GM12878 (cell line): Measurements from ENCODE around the gene PLAC9. TPM values are rescaled to one million over a fixed set of nuclear protein-coding genes. Genes with fewer than 3 reads are reported as not detected.

Experiments used
- ATAC-seq: fragments of 200-7000 bp; cut with Tn5 transposase; 3 replicates; pipeline ENCODE4 v1.9.1; 2020; ENCODE audit warnings: mild to moderate bottlenecking, moderate library complexity
- BruUV-seq: library from RNA; stranded (reverse); fragments of 400-500 nt; replicated peaks from 2 replicates; lab custom pipeline; 2021; lab: Mats Ljungman, UMichigan
- CTCF ChIA-PET: fragments of 300-600 bp; sonication (Branson Sonifier 250); formaldehyde crosslinking; extraction: SDS; loops from one replicate; lab custom pipeline; 2021; ENCODE audit warnings: inconsistent platforms; lab: Yijun Ruan, JAX
- POLR2A ChIA-PET: fragments of 350-600 bp; formaldehyde crosslinking; extraction: SDS; loops from one replicate; lab custom pipeline; 2021; ENCODE audit warnings: inconsistent platforms; lab: Charles Lee
- RAD21 ChIA-PET: fragments of 300-600 bp; sonication (Branson Sonifier 250); formaldehyde crosslinking; loops from one replicate; lab custom pipeline; 2023; ENCODE audit warnings: antibody characterized with exemption; ENCODE audit not compliant: unreplicated experiment; lab: Charles Lee
- SMC1A ChIA-PET: fragments of 300-600 bp; sonication (Branson Sonifier 250); formaldehyde crosslinking; loops from one replicate; lab custom pipeline; 2023; ENCODE audit not compliant: unreplicated experiment, uncharacterized antibody; lab: Charles Lee
- DNase-seq: peaks from one replicate; pipeline ENCODE4 v3.0.0-alpha.2; 2011; ENCODE audit warnings: low read depth, low spot score
- FAIRE-seq: peaks from 3 replicates; lab custom pipeline; 2011; peaks lifted over from hg19 to GRCh38; lab: Jason Lieb, UNC
- H2AFZ ChIP-seq: 2 replicates; pipeline ENCODE4 v1.6.0; 2011; ENCODE audit warnings: low read depth, low read length, control low read depth; ENCODE audit not compliant: control insufficient read depth
- H3K27ac ChIP-seq: 2 replicates; pipeline ENCODE4 v1.5.1; 2011; ENCODE audit warnings: control low read depth; ENCODE audit not compliant: control insufficient read depth, insufficient read depth
- H3K27me3 ChIP-seq, 2 experiments: replicated peaks in 1 of 2; 2 replicates each; pipeline versions ENCODE4 v1.6.0 to v1.6.1; 2011; ENCODE audit warnings: low read length in 1 of 2; ENCODE audit not compliant: control insufficient read depth in 2 of 2, insufficient read depth in 2 of 2
- H3K36me3 ChIP-seq, 2 experiments: 2 replicates each; pipeline ENCODE4 v1.5.1; 2011; ENCODE audit warnings: low read length in 1 of 2; ENCODE audit not compliant: control insufficient read depth in 2 of 2, insufficient read depth in 2 of 2
- H3K4me1 ChIP-seq: 2 replicates; pipeline ENCODE4 v1.6.1; 2011; ENCODE audit warnings: mild to moderate bottlenecking, low read length, moderate library complexity, mixed read lengths; ENCODE audit not compliant: control insufficient read depth, insufficient read depth
- H3K4me2 ChIP-seq: 2 replicates; pipeline ENCODE4 v1.6.0; 2011; ENCODE audit warnings: control low read depth; ENCODE audit not compliant: control insufficient read depth, insufficient read depth
- H3K4me3 ChIP-seq: fragments of 200-600 bp; sonication (generic); 2 replicates; pipeline ENCODE4 v1.5.1; 2016
- H3K79me2 ChIP-seq: 2 replicates; pipeline ENCODE4 v1.6.0; 2011; ENCODE audit warnings: low read length; ENCODE audit not compliant: control insufficient read depth, insufficient read depth
- H3K9ac ChIP-seq: 2 replicates; pipeline ENCODE4 v1.8.0; 2011; ENCODE audit warnings: low read length, control low read depth, mixed read lengths; ENCODE audit not compliant: control insufficient read depth, insufficient read depth
- H3K9me3 ChIP-seq: replicated peaks from 3 replicates; pipeline ENCODE4 v1.5.1; 2011; ENCODE audit warnings: mild to moderate bottlenecking, low read length; ENCODE audit not compliant: control insufficient read depth, insufficient read depth
- H4K20me1 ChIP-seq: 2 replicates; pipeline ENCODE4 v1.6.0; 2011; ENCODE audit not compliant: control insufficient read depth, insufficient read depth
- ATF7 ChIP-seq: fragments of 450-650 bp; IDR thresholded peaks from 2 replicates; pipeline ENCODE4 v1.6.1; 2016; ENCODE audit warnings: low read depth, mild to moderate bottlenecking
- BACH1 ChIP-seq: fragments of 450-650 bp; IDR thresholded peaks from 2 replicates; pipeline ENCODE4 v1.6.1; 2017; ENCODE audit warnings: mild to moderate bottlenecking, borderline replicate concordance
- BMI1 ChIP-seq: fragments of 450-650 bp; IDR thresholded peaks from 2 replicates; pipeline ENCODE4 v1.6.1; 2016; ENCODE audit warnings: mild to moderate bottlenecking, moderate library complexity, borderline replicate concordance
- CHD4 ChIP-seq: fragments of 200-600 bp; sonication (generic); IDR thresholded peaks from 2 replicates; pipeline ENCODE4 v1.6.1; 2016; ENCODE audit warnings: mild to moderate bottlenecking
- CREB1 ChIP-seq: IDR thresholded peaks from 2 replicates; pipeline ENCODE4 v1.6.1; 2012; ENCODE audit warnings: low read depth, mild to moderate bottlenecking, inconsistent platforms
- ETV6 ChIP-seq, 2 experiments: fragments of 450-650 bp in 1 of 2; IDR thresholded peaks in 1 of 2; conservative IDR thresholded peaks in 1 of 2; 2 replicates each; pipeline ENCODE4 v1.6.1; 2014; ENCODE audit warnings: antibody characterized with exemption in 1 of 2, borderline replicate concordance in 1 of 2, low read depth in 1 of 2, mild to moderate bottlenecking in 1 of 2, moderate library complexity in 1 of 2
- FOXK2 ChIP-seq: fragments of 450-650 bp; IDR thresholded peaks from 2 replicates; pipeline ENCODE4 v1.6.1; 2017; ENCODE audit warnings: mild to moderate bottlenecking, moderate library complexity
- GABPA ChIP-seq: IDR thresholded peaks from 2 replicates; pipeline ENCODE4 v1.6.1; 2014; ENCODE audit warnings: antibody characterized with exemption, low read depth, mild to moderate bottlenecking, inconsistent platforms
- JUND ChIP-seq: IDR thresholded peaks from 2 replicates; pipeline ENCODE4 v1.6.1; 2012; ENCODE audit warnings: low read depth, mild to moderate bottlenecking, low read length, improper control_type of control experiment, moderate library complexity
- KAT2A ChIP-seq: conservative IDR thresholded peaks from 2 replicates; pipeline ENCODE4 v1.6.1; 2011; ENCODE audit warnings: low read depth, low read length; ENCODE audit not compliant: control insufficient read depth
- MYB ChIP-seq: fragments of 150-350 bp; IDR thresholded peaks from 2 replicates; pipeline ENCODE4 v1.6.1; 2014; ENCODE audit warnings: mild to moderate bottlenecking, low read depth, low read length, borderline replicate concordance
- NR2C2 ChIP-seq: IDR thresholded peaks from 2 replicates; pipeline ENCODE4 v1.6.1; 2011; ENCODE audit warnings: borderline replicate concordance, low read depth; ENCODE audit not compliant: control insufficient read depth, insufficient read length
- POLR2AphosphoS2 ChIP-seq: IDR thresholded peaks from 2 replicates; pipeline ENCODE4 v1.6.1; 2011; ENCODE audit warnings: low read depth, mild to moderate bottlenecking, low read length, improper control_type of control experiment, moderate library complexity
- RCOR1 ChIP-seq: conservative IDR thresholded peaks from 2 replicates; pipeline ENCODE4 v1.6.1; 2012; ENCODE audit warnings: low read depth, low read length, improper control_type of control experiment
- SIN3A ChIP-seq: IDR thresholded peaks from 2 replicates; pipeline ENCODE4 v1.6.1; 2012; ENCODE audit warnings: low read depth, low read length, improper control_type of control experiment
- SMAD5 ChIP-seq: IDR thresholded peaks from 2 replicates; pipeline ENCODE4 v1.6.1; 2016; ENCODE audit warnings: antibody characterized with exemption, low read depth
- SMC3 ChIP-seq: IDR thresholded peaks from 2 replicates; pipeline ENCODE4 v1.6.1; 2011; ENCODE audit warnings: low read length, improper control_type of control experiment, borderline replicate concordance
- SREBF2 ChIP-seq: IDR thresholded peaks from 2 replicates; pipeline ENCODE4 v1.6.1; 2012; ENCODE audit warnings: mild to moderate bottlenecking, low read length
- STAT3 ChIP-seq: IDR thresholded peaks from 2 replicates; pipeline ENCODE4 v1.6.1; 2011; ENCODE audit warnings: low read depth, low read length, improper control_type of control experiment
- ZNF274 ChIP-seq: IDR thresholded peaks from one replicate; pipeline ENCODE4 v1.8.0; 2011; ENCODE audit not compliant: insufficient read length, insufficient read depth
- WGBS: methylation state at CpG from one replicate; pipeline ENCODE4 v1.1.6; 2016; ENCODE audit warnings: low lambda C conversion rate; ENCODE audit not compliant: insufficient replicate concordance, insufficient coverage; ENCODE audit errors: missing lambda C conversion rate; 5-methylcytosine and 5-hydroxymethylcytosine counted together
- in situ Hi-C: fragments of 300-500 bp; cut with MboI; formaldehyde crosslinking; loops from 9 replicates; pipeline ENCODE4 v1.14.3; 2018; ENCODE audit warnings: mixed read lengths
- intact Hi-C: fragments of 100-400 bp; cut with micrococcal nuclease; formaldehyde crosslinking; loops from one replicate; pipeline ENCODE4 v1.14.2; 2022; ENCODE audit not compliant: unreplicated experiment
- polyA plus RNA-seq, 11 experiments: library from polyadenylated mRNA; depleted of rRNA in 4 of 11; unstranded in 6 of 11; stranded (reverse) in 5 of 11; fragments of >200 nt; fragmentation: Nextera tagmentation in 4 of 11; fragmentation: Illumina TruSeq in 1 of 11; extraction: Ambion mirVana in 4 of 11; extraction: Trizol in 1 of 11; gene quantifications; 1 replicate in 1 of 11; 2 replicates in 10 of 11; pipeline versions ENCODE4 v1.2.1 to v1.2.3, GENCODE V29; 2011 to 2016; ENCODE audit warnings: inconsistent platforms in 2 of 11, missing spikeins in 2 of 11, low read depth in 1 of 11
- total RNA-seq, 4 experiments: library from RNA; depleted of rRNA in 3 of 4; stranded (reverse); fragments of >200 nt in 3 of 4; fragmentation: Illumina TruSeq in 1 of 4; extraction: Trizol in 1 of 4; gene quantifications; 2 replicates each; pipeline versions ENCODE4 v1.2.1 to v1.2.3, GENCODE V29; 2013 to 2021
- TF ChIP-seq, protein P1 (sequence below), 3 experiments: IDR thresholded peaks in 2 of 3; conservative IDR thresholded peaks in 1 of 3; 2 replicates each; pipeline ENCODE4 v1.5.1; 2011; ENCODE audit warnings: low read depth in 3 of 3, low read length in 3 of 3, mild to moderate bottlenecking in 3 of 3, control low read depth in 2 of 3, moderate library complexity in 2 of 3, inconsistent platforms in 1 of 3, mixed read lengths in 1 of 3; ENCODE audit not compliant: control insufficient read depth in 2 of 3, insufficient read depth in 1 of 3; ENCODE audit errors: extremely low read depth in 1 of 3
- TF ChIP-seq, protein P2 (sequence below): IDR thresholded peaks from 2 replicates; pipeline ENCODE4 v1.6.1; 2011; ENCODE audit warnings: low read depth, mild to moderate bottlenecking, low read length, moderate library complexity, borderline replicate concordance; ENCODE audit errors: extremely low read depth

Gene PLAC9
- total and polyA plus RNA-seq, 10 of the 15 experiments (the other 5 are each of a cell fraction or from before 2014, with no cell fraction given) = not detected

DNA sequence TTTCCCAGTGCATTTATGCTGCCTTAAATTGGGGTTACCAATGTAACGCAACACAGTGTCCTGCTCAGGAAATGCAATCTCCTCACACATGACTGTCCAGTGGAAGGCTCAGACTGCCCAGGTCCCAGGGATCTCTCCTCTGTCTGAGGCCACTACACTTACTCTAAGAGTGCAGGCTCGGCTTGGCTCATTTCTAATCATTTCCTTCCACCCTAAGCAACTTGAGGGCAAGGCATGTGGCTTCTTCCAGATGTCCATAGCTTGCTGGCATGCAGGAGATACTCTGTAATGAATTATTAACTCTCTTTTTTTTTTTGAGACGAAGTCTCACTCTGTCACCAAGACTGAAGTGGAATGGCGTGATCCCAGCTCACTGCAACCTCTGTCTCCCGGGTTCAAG lies 23.7 kb downstream of the PLAC9 start (continued):
- TF ChIP-seq, protein P1, sequence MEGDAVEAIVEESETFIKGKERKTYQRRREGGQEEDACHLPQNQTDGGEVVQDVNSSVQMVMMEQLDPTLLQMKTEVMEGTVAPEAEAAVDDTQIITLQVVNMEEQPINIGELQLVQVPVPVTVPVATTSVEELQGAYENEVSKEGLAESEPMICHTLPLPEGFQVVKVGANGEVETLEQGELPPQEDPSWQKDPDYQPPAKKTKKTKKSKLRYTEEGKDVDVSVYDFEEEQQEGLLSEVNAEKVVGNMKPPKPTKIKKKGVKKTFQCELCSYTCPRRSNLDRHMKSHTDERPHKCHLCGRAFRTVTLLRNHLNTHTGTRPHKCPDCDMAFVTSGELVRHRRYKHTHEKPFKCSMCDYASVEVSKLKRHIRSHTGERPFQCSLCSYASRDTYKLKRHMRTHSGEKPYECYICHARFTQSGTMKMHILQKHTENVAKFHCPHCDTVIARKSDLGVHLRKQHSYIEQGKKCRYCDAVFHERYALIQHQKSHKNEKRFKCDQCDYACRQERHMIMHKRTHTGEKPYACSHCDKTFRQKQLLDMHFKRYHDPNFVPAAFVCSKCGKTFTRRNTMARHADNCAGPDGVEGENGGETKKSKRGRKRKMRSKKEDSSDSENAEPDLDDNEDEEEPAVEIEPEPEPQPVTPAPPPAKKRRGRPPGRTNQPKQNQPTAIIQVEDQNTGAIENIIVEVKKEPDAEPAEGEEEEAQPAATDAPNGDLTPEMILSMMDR (IDR thresholded peaks at IDR 0.05 in 2 of 3, conservative IDR thresholded peaks at IDR 0.05 in 1 of 3; ENCODE audit: control insufficient read depth in 2 of 3, extremely low read depth in 1 of 3, insufficient read depth in 1 of 3, low read depth in 3 of 3, low read length in 3 of 3) = no peak
- no peak for TF ChIP-seq SREBF2
- no peak for TF ChIP-seq ZNF274
- no peak for TF ChIP-seq RCOR1
- no peak for TF ChIP-seq MYB
- TF ChIP-seq NR2C2 = no peak
- no peak for TF ChIP-seq ETV6 (conservative IDR thresholded peaks at IDR 0.05 in 1 of 2, IDR thresholded peaks at IDR 0.05 in 1 of 2; ENCODE audit: borderline replicate concordance in 1 of 2, low read depth in 1 of 2)
- TF ChIP-seq BACH1 = no peak
- no peak for TF ChIP-seq SMC3
- no peak for TF ChIP-seq KAT2A

DNA sequence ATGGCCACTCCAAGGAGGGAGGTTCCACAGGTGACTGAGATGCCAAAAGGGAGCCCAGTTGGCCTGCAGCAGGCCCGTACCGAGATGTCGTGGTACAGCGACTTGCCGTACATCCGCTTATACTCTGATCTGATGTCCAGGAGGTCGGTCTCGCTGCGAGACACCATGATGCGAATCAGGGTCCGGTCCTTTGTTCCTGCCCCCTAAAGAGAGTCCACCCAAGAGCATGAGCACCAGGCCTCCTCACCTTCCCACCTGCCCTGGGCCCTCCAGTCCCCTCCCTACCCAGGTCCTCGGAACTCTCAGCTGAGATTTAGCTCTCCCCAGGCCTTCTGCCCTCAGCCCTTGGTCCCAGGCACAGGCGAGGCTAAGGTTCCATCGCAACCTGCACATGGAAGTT lies 25.0 kb downstream of the PLAC9 start:
- H3K4me2 ChIP-seq = no peak overlapping the region
- in situ Hi-C loops = no loop called here
- no peak for FAIRE-seq
- no peaks in the 10 kb centered on the region for H3K79me2 ChIP-seq
- ChIA-PET RAD21 (interaction anchor here (1.0 kb wide), 1 partner anchor 13 kb away, joined by 5 read pairs; no protein-coding TSS in a partner anchor), POLR2A (no interaction called here), CTCF (interaction anchor here (2.0 kb wide), 1 partner anchor 13 kb away, joined by 8 read pairs; no protein-coding TSS in a partner anchor), SMC1A (no interaction called here)
- no peak overlapping the region for H3K4me3 ChIP-seq
- DNase-seq = no peak
- H3K27me3 ChIP-seq = no peaks in the 10 kb centered on the region
- no peaks in the 10 kb centered on the region for H4K20me1 ChIP-seq
- no TSS peak for BruUV-seq
- no peak overlapping the region for H2AFZ ChIP-seq
- peaks cover 5% of the 10 kb centered on the region for H3K4me1 ChIP-seq
- H3K9ac ChIP-seq = no peak overlapping the region
- ATAC-seq = no peak
- peaks cover 15 to 25% of the 10 kb centered on the region in 2 experiments; a peak in 3 of 4 replicates for H3K36me3 ChIP-seq
- intact Hi-C loops = no loop called here
- H3K9me3 ChIP-seq = no peaks in the 10 kb centered on the region
- WGBS = 95% methylated on average over 14 of the region's 14 CpGs
- H3K27ac ChIP-seq = no peak overlapping the region
- TF ChIP-seq, protein P2, sequence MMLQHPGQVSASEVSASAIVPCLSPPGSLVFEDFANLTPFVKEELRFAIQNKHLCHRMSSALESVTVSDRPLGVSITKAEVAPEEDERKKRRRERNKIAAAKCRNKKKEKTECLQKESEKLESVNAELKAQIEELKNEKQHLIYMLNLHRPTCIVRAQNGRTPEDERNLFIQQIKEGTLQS = no peak
- no peak for TF ChIP-seq SMAD5
- no peak for TF ChIP-seq ATF7
- TF ChIP-seq CREB1 = no peak
- TF ChIP-seq CHD4 = no peak
- TF ChIP-seq SIN3A = no peak
- TF ChIP-seq BMI1 = no peak
- TF ChIP-seq FOXK2 = no peak
- TF ChIP-seq STAT3 = no peak
- TF ChIP-seq JUND = no peak
- no peak for TF ChIP-seq RCOR1
- no peak for TF ChIP-seq SREBF2
- TF ChIP-seq POLR2AphosphoS2 = no peak
- TF ChIP-seq GABPA = no peak
